ENCODE measurements around the gene SRL.

The SRL gene

GRCh38 chr16:4207229-4207628 is 34.7 kb downstream of the SRL start:
- Histone ChIP-seq H2BK120ac (ENCODE audit: low read depth, low read length) (peak overlapping the region; percentile 58), H3K4me1 (ENCODE audit: control insufficient read depth in 2 of 2, insufficient read depth in 1 of 2, low read depth in 1 of 2, low read length in 2 of 2) (peaks cover 0 to 2% of the 10 kb centered on the region in 2 donors), H2BK15ac (ENCODE audit: low read length) (peak overlapping the region; percentile 72), H2BK12ac (ENCODE audit: low read length) (no peak overlapping the region), H3K9ac (ENCODE audit: low read depth, low read length, poor library complexity) (no peak overlapping the region), H3K23ac (ENCODE audit: low read depth, low read length, poor library complexity) (peak overlapping the region; percentile 52), H2BK5ac (ENCODE audit: low read length) (no peak overlapping the region), H3K79me1 (ENCODE audit: low read depth, low read length) (no peaks in the 10 kb centered on the region), H3K18ac (ENCODE audit: low read length) (peak overlapping the region; percentile 53), H3K4me2 (ENCODE audit: insufficient read depth, low read length, poor library complexity, severe bottlenecking) (no peak overlapping the region), H3K36me3 (replicated peaks in 1 of 2; ENCODE audit: control insufficient read depth in 2 of 2, insufficient read depth in 2 of 2, low read length in 2 of 2) (no peaks in the 10 kb centered on the region), H3K14ac (ENCODE audit: low read length) (peak overlapping the region; percentile 90), H4K8ac (ENCODE audit: low read depth, low read length) (no peak overlapping the region), H2AFZ (ENCODE audit: low read length) (peak overlapping the region; percentile 45), H3K4ac (ENCODE audit: low read length) (peak overlapping the region; percentile 17), H3K4me3 (ENCODE audit: low read length in 2 of 2) (no peak overlapping the region), H3K27ac (replicated peaks; ENCODE audit: low read length) (no peak overlapping the region), H4K91ac (ENCODE audit: low read depth, low read length, poor library complexity) (no peak overlapping the region), H3K9me3 (replicated peaks in 1 of 2; ENCODE audit: control insufficient read depth in 2 of 2, insufficient read depth in 1 of 2, low read depth in 1 of 2, low read length in 2 of 2) (peaks cover 0 to 2% of the 10 kb centered on the region in 2 donors), H2AK5ac (ENCODE audit: low read depth, low read length) (peak overlapping the region; percentile 43), H3K27me3 (ENCODE audit: control insufficient read depth in 3 of 3, insufficient read depth in 3 of 3, low read depth in 1 of 3, low read length in 3 of 3) (peaks cover 0 to 31% (median 0%) of the 10 kb centered on the region in 3 experiments)
- DNase-seq (ENCODE audit: low spot score): no peak
- WGBS, 2 donors (ENCODE audit: extremely low coverage in 2 of 2, insufficient read length in 2 of 2, insufficient replicate concordance in 1 of 2): no CpG with 5 or more reads among the region's 14 CpGs

- Histone ChIP-seq H2AFZ (ENCODE audit: low read length) (no peak overlapping the region), H2BK5ac (ENCODE audit: low read length) (no peak overlapping the region), H3K14ac (ENCODE audit: low read length) (no peak overlapping the region), H4K8ac (ENCODE audit: low read depth, low read length) (no peak overlapping the region), H4K91ac (ENCODE audit: low read depth, low read length, poor library complexity) (no peak overlapping the region), H3K9ac (ENCODE audit: low read depth, low read length, poor library complexity) (no peak overlapping the region), H2BK12ac (ENCODE audit: low read length) (no peak overlapping the region), H3K36me3 (replicated peaks in 1 of 2; ENCODE audit: control insufficient read depth in 2 of 2, insufficient read depth in 2 of 2, low read length in 2 of 2) (no peaks in the 10 kb centered on the region), H3K18ac (ENCODE audit: low read length) (peak overlapping the region; percentile 34), H2BK15ac (ENCODE audit: low read length) (peak overlapping the region; percentile 72), H3K27me3 (ENCODE audit: control insufficient read depth in 3 of 3, insufficient read depth in 3 of 3, low read depth in 1 of 3, low read length in 3 of 3) (peaks cover 0 to 31% (median 0%) of the 10 kb centered on the region in 3 experiments), H2AK5ac (ENCODE audit: low read depth, low read length) (peak overlapping the region; percentile 43), H3K23ac (ENCODE audit: low read depth, low read length, poor library complexity) (no peak overlapping the region), H3K4me1 (ENCODE audit: control insufficient read depth in 2 of 2, insufficient read depth in 1 of 2, low read depth in 1 of 2, low read length in 2 of 2) (peaks cover 0 to 2% of the 10 kb centered on the region in 2 donors), H3K79me1 (ENCODE audit: low read depth, low read length) (no peaks in the 10 kb centered on the region), H3K4ac (ENCODE audit: low read length) (no peak overlapping the region), H3K27ac (replicated peaks; ENCODE audit: low read length) (no peak overlapping the region), H2BK120ac (ENCODE audit: low read depth, low read length) (peak overlapping the region; percentile 58), H3K4me2 (ENCODE audit: insufficient read depth, low read length, poor library complexity, severe bottlenecking) (no peak overlapping the region), H3K9me3 (replicated peaks in 1 of 2; ENCODE audit: control insufficient read depth in 2 of 2, insufficient read depth in 1 of 2, low read depth in 1 of 2, low read length in 2 of 2) (peaks cover 0 to 2% of the 10 kb centered on the region in 2 donors), H3K4me3 (ENCODE audit: low read length in 2 of 2) (no peak overlapping the region)
- DNase-seq (ENCODE audit: low spot score): no peak
- no CpG with 5 or more reads among the region's 10 CpGs for WGBS, 2 donors (ENCODE audit: extremely low coverage in 2 of 2, insufficient read length in 2 of 2, insufficient replicate concordance in 1 of 2)
Measured at GRCh38 chr16:4206680-4207079, 35.2 kb downstream of the SRL start.

- Histone ChIP-seq H3K4me3 (ENCODE audit: low read length in 2 of 2) (no peak overlapping the region), H4K8ac (ENCODE audit: low read depth, low read length) (no peak overlapping the region), H2AK5ac (ENCODE audit: low read depth, low read length) (peak overlapping the region; percentile 40), H4K91ac (ENCODE audit: low read depth, low read length, poor library complexity) (no peak overlapping the region), H3K18ac (ENCODE audit: low read length) (no peak overlapping the region), H3K27me3 (ENCODE audit: control insufficient read depth in 3 of 3, insufficient read depth in 3 of 3, low read depth in 1 of 3, low read length in 3 of 3) (peaks cover 0 to 31% (median 0%) of the 10 kb centered on the region in 3 experiments), H2BK5ac (ENCODE audit: low read length) (no peak overlapping the region), H3K14ac (ENCODE audit: low read length) (peak overlapping the region; percentile 49), H2BK15ac (ENCODE audit: low read length) (no peak overlapping the region), H3K79me1 (ENCODE audit: low read depth, low read length) (no peaks in the 10 kb centered on the region), H3K9me3 (replicated peaks in 1 of 2; ENCODE audit: control insufficient read depth in 2 of 2, insufficient read depth in 1 of 2, low read depth in 1 of 2, low read length in 2 of 2) (peaks cover 0 to 2% of the 10 kb centered on the region in 2 donors), H3K4ac (ENCODE audit: low read length) (no peak overlapping the region), H3K9ac (ENCODE audit: low read depth, low read length, poor library complexity) (no peak overlapping the region), H3K27ac (replicated peaks; ENCODE audit: low read length) (no peak overlapping the region), H3K36me3 (replicated peaks in 1 of 2; ENCODE audit: control insufficient read depth in 2 of 2, insufficient read depth in 2 of 2, low read length in 2 of 2) (no peaks in the 10 kb centered on the region), H2AFZ (ENCODE audit: low read length) (no peak overlapping the region), H2BK120ac (ENCODE audit: low read depth, low read length) (no peak overlapping the region), H2BK12ac (ENCODE audit: low read length) (no peak overlapping the region), H3K4me2 (ENCODE audit: insufficient read depth, low read length, poor library complexity, severe bottlenecking) (no peak overlapping the region), H3K23ac (ENCODE audit: low read depth, low read length, poor library complexity) (no peak overlapping the region), H3K4me1 (ENCODE audit: control insufficient read depth in 2 of 2, insufficient read depth in 1 of 2, low read depth in 1 of 2, low read length in 2 of 2) (peaks cover 0 to 2% of the 10 kb centered on the region in 2 donors)
- WGBS, 2 donors (ENCODE audit: extremely low coverage in 2 of 2, insufficient read length in 2 of 2, insufficient replicate concordance in 1 of 2): no CpG with 5 or more reads among the region's 8 CpGs
- DNase-seq (ENCODE audit: low spot score): no peak
Measured at GRCh38 chr16:4205971-4206370, 35.9 kb downstream of the SRL start.

GRCh38 chr16:4204521-4204920 is 37.4 kb downstream of the SRL start:
- H3K18ac ChIP-seq (ENCODE audit: low read length): peak overlapping the region; percentile 33
- no peak overlapping the region for H3K4ac ChIP-seq (ENCODE audit: low read length)
- no peak overlapping the region for H4K91ac ChIP-seq (ENCODE audit: low read depth, low read length, poor library complexity)
- no peaks in the 10 kb centered on the region for H3K36me3 ChIP-seq (replicated peaks in 1 of 2; ENCODE audit: control insufficient read depth in 2 of 2, insufficient read depth in 2 of 2, low read length in 2 of 2)
- H3K4me2 ChIP-seq (ENCODE audit: insufficient read depth, low read length, poor library complexity, severe bottlenecking): no peak overlapping the region
- no peak overlapping the region for H2BK120ac ChIP-seq (ENCODE audit: low read depth, low read length)
- no peak overlapping the region for H3K23ac ChIP-seq (ENCODE audit: low read depth, low read length, poor library complexity)
- H3K27ac ChIP-seq (replicated peaks; ENCODE audit: low read length): no peak overlapping the region
- no CpG with 5 or more reads among the region's 9 CpGs for WGBS, 2 donors (ENCODE audit: extremely low coverage in 2 of 2, insufficient read length in 2 of 2, insufficient replicate concordance in 1 of 2)
- H2BK15ac ChIP-seq (ENCODE audit: low read length): no peak overlapping the region
- DNase-seq (ENCODE audit: low spot score): no peak
- H3K27me3 ChIP-seq (ENCODE audit: control insufficient read depth in 3 of 3, insufficient read depth in 3 of 3, low read depth in 1 of 3, low read length in 3 of 3): peaks cover 0 to 31% (median 0%) of the 10 kb centered on the region in 3 experiments
- H3K4me1 ChIP-seq (ENCODE audit: control insufficient read depth in 2 of 2, insufficient read depth in 1 of 2, low read depth in 1 of 2, low read length in 2 of 2): peaks cover 0 to 4% of the 10 kb centered on the region in 2 donors
- no peak overlapping the region for H2AK5ac ChIP-seq (ENCODE audit: low read depth, low read length)
- H3K4me3 ChIP-seq (ENCODE audit: low read length in 2 of 2): no peak overlapping the region
- H3K14ac ChIP-seq (ENCODE audit: low read length): no peak overlapping the region
- no peak overlapping the region for H2AFZ ChIP-seq (ENCODE audit: low read length)
- no peak overlapping the region for H2BK5ac ChIP-seq (ENCODE audit: low read length)
- no peaks in the 10 kb centered on the region for H3K79me1 ChIP-seq (ENCODE audit: low read depth, low read length)
- no peak overlapping the region for H3K9ac ChIP-seq (ENCODE audit: low read depth, low read length, poor library complexity)
- H4K8ac ChIP-seq (ENCODE audit: low read depth, low read length): no peak overlapping the region
- H2BK12ac ChIP-seq (ENCODE audit: low read length): no peak overlapping the region
- peaks cover 0 to 2% of the 10 kb centered on the region in 2 donors for H3K9me3 ChIP-seq (replicated peaks in 1 of 2; ENCODE audit: control insufficient read depth in 2 of 2, insufficient read depth in 1 of 2, low read depth in 1 of 2, low read length in 2 of 2)

All from neuronal stem cell (in vitro differentiated cells).